HCT116 (cell line): ENCODE data around the gene HRH2. TPM values are rescaled to one million over a fixed set of nuclear protein-coding genes. Genes with fewer than 3 reads are reported as not detected.

Experiments used
- ATAC-seq: fragments of 200-7000 bp; cut with Tn5 transposase; 2 replicates; pipeline ENCODE4 v1.9.1; 2020; ENCODE audit warnings: mild to moderate bottlenecking, moderate library complexity
- BruUV-seq: library from RNA; stranded (reverse); fragments of 400-500 nt; replicated peaks from 2 replicates; lab custom pipeline; 2021; lab: Mats Ljungman, UMichigan
- CTCF ChIA-PET: fragments of 300-600 bp; sonication (Branson Sonifier 250); formaldehyde crosslinking; loops from one replicate; lab custom pipeline; 2021; ENCODE audit warnings: antibody characterized with exemption; lab: Charles Lee
- POLR2A ChIA-PET: fragments of 300-600, 350-600 bp; sonication (Branson Sonifier 250); formaldehyde crosslinking; loops from one replicate; lab custom pipeline; 2021; ENCODE audit warnings: antibody characterized with exemption; lab: Charles Lee
- RAD21 ChIA-PET, 2 experiments: fragments of 300-600 bp; sonication (Branson Sonifier 250); formaldehyde crosslinking; loops; one replicate each; lab custom pipeline; 2023; ENCODE audit warnings: low total read pairs in 2 of 2; ENCODE audit not compliant: uncharacterized antibody in 2 of 2, unreplicated experiment in 2 of 2, low non-redundant PET in 1 of 2; lab: Charles Lee
- DNase-seq: peaks from one replicate; pipeline ENCODE4 v3.0.0-alpha.2; 2010; ENCODE audit warnings: low read depth, low spot score
- H2AFZ ChIP-seq: fragments of 200-600 bp; shearing (Covaris generic), sonication (generic); 2 replicates; pipeline ENCODE4 v1.6.1; 2017; ENCODE audit warnings: low read depth, mixed run types, mixed read lengths, antibody characterized with exemption, low read length; ENCODE audit not compliant: poor library complexity, severe bottlenecking
- H3K27ac ChIP-seq: 2 replicates; pipeline ENCODE4 v1.5.1; 2012; ENCODE audit warnings: low read depth, low read length
- H3K27me3 ChIP-seq: fragments of 200-600 bp; sonication (generic); 2 replicates; pipeline ENCODE4 v1.6.1; 2016; ENCODE audit warnings: mixed run types, low read length, mixed read lengths; ENCODE audit not compliant: insufficient read depth
- H3K36me3 ChIP-seq, 2 experiments: fragments of 200-500 bp in 1 of 2; fragments of 200-600 bp in 1 of 2; sonication (Bioruptor generic) in 1 of 2; sonication (generic) in 1 of 2; 2 replicates each; pipeline versions ENCODE4 v1.5.1 to v1.6.1; 2014 to 2016; ENCODE audit warnings: low read length in 2 of 2, inconsistent platforms in 1 of 2, mixed read lengths in 1 of 2, mixed run types in 1 of 2; ENCODE audit not compliant: insufficient read depth in 2 of 2, control insufficient read depth in 1 of 2
- H3K4me1 ChIP-seq, 2 experiments: fragments of 200-600 bp in 1 of 2; sonication (generic) in 1 of 2; 2 replicates each; pipeline versions ENCODE4 v1.5.1 to v1.6.1; 2012 to 2017; ENCODE audit warnings: low read length in 2 of 2, inconsistent platforms in 1 of 2, mild to moderate bottlenecking in 1 of 2, mixed read lengths in 1 of 2, mixed run types in 1 of 2, moderate library complexity in 1 of 2; ENCODE audit not compliant: insufficient read depth in 2 of 2, control insufficient read depth in 1 of 2
- H3K4me2 ChIP-seq: fragments of 200-600 bp; sonication (generic); 2 replicates; pipeline ENCODE4 v1.6.1; 2017; ENCODE audit warnings: mixed run types, low read length, mixed read lengths
- H3K4me3 ChIP-seq, 2 experiments: fragments of 200-600 bp in 1 of 2; sonication (generic) in 1 of 2; replicated peaks in 1 of 2; 2 replicates each; pipeline ENCODE4 v1.5.1; 2011 to 2016; ENCODE audit warnings: low read length in 2 of 2, control low read depth in 1 of 2, low read depth in 1 of 2, mild to moderate bottlenecking in 1 of 2, mixed read lengths in 1 of 2, mixed run types in 1 of 2
- H3K79me2 ChIP-seq: fragments of 200-600 bp; sonication (generic); 2 replicates; pipeline ENCODE4 v1.6.1; 2017; ENCODE audit warnings: mild to moderate bottlenecking, mixed run types, low read length, moderate library complexity, mixed read lengths; ENCODE audit not compliant: insufficient read depth
- H3K9ac ChIP-seq: fragments of 200-600 bp; sonication (generic); 2 replicates; pipeline ENCODE4 v1.6.1; 2016; ENCODE audit warnings: low read length, mixed read lengths
- H3K9me2 ChIP-seq: fragments of 200-600 bp; sonication (generic), shearing (Covaris generic); 2 replicates; pipeline ENCODE4 v1.6.1; 2017; ENCODE audit warnings: mixed run types, mild to moderate bottlenecking, moderate library complexity; ENCODE audit not compliant: insufficient read depth
- H3K9me3 ChIP-seq, 2 experiments: fragments of 200-500 bp in 1 of 2; fragments of 200-600 bp in 1 of 2; sonication (Bioruptor generic) in 1 of 2; sonication (generic) in 1 of 2; 2 replicates each; pipeline ENCODE4 v1.6.1; 2014 to 2017; ENCODE audit warnings: low read length in 2 of 2, mixed read lengths in 2 of 2, inconsistent platforms in 1 of 2, low read depth in 1 of 2, mild to moderate bottlenecking in 1 of 2, mixed run types in 1 of 2, moderate library complexity in 1 of 2; ENCODE audit not compliant: control insufficient read depth in 1 of 2, insufficient read depth in 1 of 2
- H4K20me1 ChIP-seq: fragments of 200-600 bp; sonication (generic), shearing (Covaris generic); 2 replicates; pipeline ENCODE4 v1.6.1; 2017; ENCODE audit warnings: mixed run types, mild to moderate bottlenecking, moderate library complexity; ENCODE audit not compliant: insufficient read depth
- CEBPB ChIP-seq: IDR thresholded peaks from 2 replicates; pipeline ENCODE4 v1.6.1; 2012; ENCODE audit warnings: low read depth
- ELF1 ChIP-seq: IDR thresholded peaks from 2 replicates; pipeline ENCODE4 v1.6.1; 2012; ENCODE audit warnings: low read depth, borderline replicate concordance
- FOSL1 ChIP-seq: IDR thresholded peaks from 2 replicates; pipeline ENCODE4 v1.6.1; 2012; ENCODE audit warnings: low read depth
- POLR2AphosphoS5 ChIP-seq: IDR thresholded peaks from 2 replicates; pipeline ENCODE4 v1.6.1; 2011; ENCODE audit warnings: mild to moderate bottlenecking, low read depth, low read length, moderate library complexity
- RAD21 ChIP-seq: IDR thresholded peaks from 2 replicates; pipeline ENCODE4 v1.6.1; 2012; ENCODE audit warnings: low read depth, mild to moderate bottlenecking
- SIN3A ChIP-seq: IDR thresholded peaks from 2 replicates; pipeline ENCODE4 v1.6.1; 2012; ENCODE audit warnings: low read depth
- SRF ChIP-seq: IDR thresholded peaks from 2 replicates; pipeline ENCODE4 v1.6.1; 2012; ENCODE audit warnings: low read depth
- TCF7L2 ChIP-seq: IDR thresholded peaks from 2 replicates; pipeline ENCODE4 v1.7.0; 2011; ENCODE audit warnings: borderline replicate concordance, inconsistent platforms; ENCODE audit not compliant: insufficient read depth, insufficient read length; ENCODE audit errors: extremely low read depth
- YY1 ChIP-seq: IDR thresholded peaks from 2 replicates; pipeline ENCODE4 v1.6.1; 2011; ENCODE audit warnings: low read length, low read depth, moderate library complexity, mild to moderate bottlenecking; ENCODE audit not compliant: insufficient replicate concordance; ENCODE audit errors: extremely low read depth
- ZNF274 ChIP-seq: fragments of 200-500 bp; sonication (Bioruptor generic); IDR thresholded peaks from 2 replicates; pipeline ENCODE4 v1.6.1; 2014; ENCODE audit warnings: mild to moderate bottlenecking, low read depth, low read length, inconsistent platforms
- intact Hi-C: fragments of 100-400 bp; cut with micrococcal nuclease; formaldehyde crosslinking; loops from 2 replicates; pipeline ENCODE4 v1.10.0; 2022
- total RNA-seq: library from RNA; stranded (reverse); gene quantifications from one replicate; pipeline ENCODE4 v1.2.1, GENCODE V29; 2021; ENCODE audit not compliant: unreplicated experiment
- TF ChIP-seq, protein P1 (sequence below), 3 experiments: fragments of 200-600 bp in 1 of 3; sonication (generic) in 1 of 3; IDR thresholded peaks in 2 of 3; conservative IDR thresholded peaks in 1 of 3; 2 replicates each; pipeline ENCODE4 v1.5.1; 2012 to 2017; ENCODE audit warnings: low read depth in 2 of 3, low read length in 2 of 3, antibody characterized with exemption in 1 of 3, borderline replicate concordance in 1 of 3, control low read depth in 1 of 3, mild to moderate bottlenecking in 1 of 3, mixed read lengths in 1 of 3, mixed run types in 1 of 3, moderate library complexity in 1 of 3; ENCODE audit not compliant: insufficient read depth in 1 of 3
- TF ChIP-seq, protein P2 (sequence below): IDR thresholded peaks from 2 replicates; pipeline ENCODE4 v1.6.1; 2012

Gene HRH2
- total RNA-seq, 1 experiment from 2014 or later: 0.12 TPM

DNA sequence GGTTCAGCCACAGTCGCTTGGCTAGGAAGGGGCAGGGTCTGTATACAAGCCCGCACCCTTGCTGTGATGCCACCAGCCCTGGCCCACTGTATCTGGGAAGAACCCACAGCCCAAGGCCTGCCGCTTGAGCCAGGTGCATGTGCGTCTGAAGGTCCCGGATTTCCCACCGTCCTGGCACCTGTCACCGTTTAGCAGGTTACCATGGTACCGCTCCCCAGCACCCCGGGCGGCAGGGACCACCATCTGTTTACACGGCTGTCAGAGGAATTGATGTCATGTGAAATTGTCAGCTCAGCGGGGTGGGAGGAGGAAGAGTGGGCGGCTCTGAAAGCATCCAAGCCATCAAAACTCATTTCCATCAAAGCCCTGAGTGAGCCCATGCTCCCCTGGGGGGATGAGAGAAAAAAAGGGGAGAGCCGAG, 92.7 kb downstream of the HRH2 start:
- POLR2A ChIA-PET: no interaction called here
- Histone ChIP-seq H3K9me3 (no peaks in the 10 kb centered on the region), H3K4me2 (no peak overlapping the region), H3K27me3 (peaks cover 7% of the 10 kb centered on the region; the same call in 1 of the 2 replicates), H3K36me3 (no peaks in the 10 kb centered on the region), H3K9ac (no peak overlapping the region), H3K27ac (no peak overlapping the region), H3K4me3 (no peak overlapping the region), H3K79me2 (no peaks in the 10 kb centered on the region), H3K4me1 (peaks cover 6 to 15% of the 10 kb centered on the region in 2 experiments; a peak in 3 of 4 replicates), H3K9me2 (no peaks in the 10 kb centered on the region), H2AFZ (no peak overlapping the region), H4K20me1 (no peaks in the 10 kb centered on the region)
- CTCF ChIA-PET: no interaction called here
- no TSS peak for BruUV-seq
- no peak for DNase-seq
- no peak for ATAC-seq
- intact Hi-C loops: no loop called here
- RAD21 ChIA-PET: no interaction called here
- no peak for TF ChIP-seq SRF
- TF ChIP-seq, protein P1, sequence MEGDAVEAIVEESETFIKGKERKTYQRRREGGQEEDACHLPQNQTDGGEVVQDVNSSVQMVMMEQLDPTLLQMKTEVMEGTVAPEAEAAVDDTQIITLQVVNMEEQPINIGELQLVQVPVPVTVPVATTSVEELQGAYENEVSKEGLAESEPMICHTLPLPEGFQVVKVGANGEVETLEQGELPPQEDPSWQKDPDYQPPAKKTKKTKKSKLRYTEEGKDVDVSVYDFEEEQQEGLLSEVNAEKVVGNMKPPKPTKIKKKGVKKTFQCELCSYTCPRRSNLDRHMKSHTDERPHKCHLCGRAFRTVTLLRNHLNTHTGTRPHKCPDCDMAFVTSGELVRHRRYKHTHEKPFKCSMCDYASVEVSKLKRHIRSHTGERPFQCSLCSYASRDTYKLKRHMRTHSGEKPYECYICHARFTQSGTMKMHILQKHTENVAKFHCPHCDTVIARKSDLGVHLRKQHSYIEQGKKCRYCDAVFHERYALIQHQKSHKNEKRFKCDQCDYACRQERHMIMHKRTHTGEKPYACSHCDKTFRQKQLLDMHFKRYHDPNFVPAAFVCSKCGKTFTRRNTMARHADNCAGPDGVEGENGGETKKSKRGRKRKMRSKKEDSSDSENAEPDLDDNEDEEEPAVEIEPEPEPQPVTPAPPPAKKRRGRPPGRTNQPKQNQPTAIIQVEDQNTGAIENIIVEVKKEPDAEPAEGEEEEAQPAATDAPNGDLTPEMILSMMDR (IDR thresholded peaks at IDR 0.05 in 2 of 3, conservative IDR thresholded peaks at IDR 0.05 in 1 of 3; ENCODE audit: borderline replicate concordance in 1 of 3, insufficient read depth in 1 of 3, low read depth in 2 of 3, low read length in 2 of 3): no peak
- no peak for TF ChIP-seq CEBPB
- TF ChIP-seq POLR2AphosphoS5: no peak
- TF ChIP-seq, protein P2, sequence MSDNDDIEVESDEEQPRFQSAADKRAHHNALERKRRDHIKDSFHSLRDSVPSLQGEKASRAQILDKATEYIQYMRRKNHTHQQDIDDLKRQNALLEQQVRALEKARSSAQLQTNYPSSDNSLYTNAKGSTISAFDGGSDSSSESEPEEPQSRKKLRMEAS: no peak
- no peak for TF ChIP-seq ZNF274
- TF ChIP-seq SIN3A: no peak
- TF ChIP-seq RAD21: no peak
- TF ChIP-seq ELF1: no peak
- TF ChIP-seq YY1: no peak
- no peak for TF ChIP-seq TCF7L2
- no peak for TF ChIP-seq FOSL1
